ENCODE results near the gene TLE2. TPM values are rescaled to one million over a fixed set of nuclear protein-coding genes. Genes with fewer than 3 reads are reported as not detected.
A peak's percentile ranks its signal among the peaks of the same experiment; 100 is the strongest.

Gene TLE2
- total and polyA plus RNA-seq, 9 of the 15 experiments (the other 6 are each of a cell fraction or from before 2014, with no cell fraction given), result 0.35 to 13.1 (median 6.2) TPM

DNA sequence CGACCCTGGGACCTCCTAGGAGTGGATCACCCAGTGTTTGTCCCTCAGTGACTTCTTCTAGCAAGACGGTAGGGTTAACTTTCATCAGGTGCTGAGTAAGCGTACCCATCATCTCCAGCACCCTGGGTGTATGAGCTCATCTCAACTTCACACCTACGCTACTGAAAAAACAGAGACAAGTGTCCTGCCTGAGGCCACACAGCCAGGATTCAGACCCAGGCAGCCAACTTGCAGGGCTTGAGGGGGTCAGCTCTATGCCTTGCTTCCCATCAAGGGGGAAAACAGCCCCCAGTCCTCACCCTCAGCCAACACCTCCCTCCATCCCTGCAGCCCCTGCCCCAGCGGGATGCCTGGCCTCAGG, 4.6 kb downstream of the TLE2 start:
- intact Hi-C loops (cut with micrococcal nuclease) (no loop called here), in situ Hi-C loops (cut with MboI) (no loop called here)
- Histone ChIP-seq H3K4me3 (no peak overlapping the region), H2AFZ (ENCODE audit: low read depth, low read length) (no peak overlapping the region), H3K4me1 (replicated peaks in 1 of 2; ENCODE audit: control insufficient read depth in 2 of 2, insufficient read depth in 2 of 2, low read length in 2 of 2) (peaks cover 20 to 39% of the 10 kb centered on the region in 2 experiments), H3K36me3 (ENCODE audit: control insufficient read depth, insufficient read depth, low read length) (no peaks in the 10 kb centered on the region), H4K20me1 (replicated peaks; ENCODE audit: control insufficient read depth, insufficient read depth, low read length) (no peaks in the 10 kb centered on the region), H3K9ac (ENCODE audit: insufficient read depth in 1 of 2, low read depth in 2 of 2, low read length in 2 of 2) (peak overlapping the region in 1 of 2 experiments; percentile 72; a peak in 1 of 4 replicates), H3K27ac (ENCODE audit: extremely low read depth, low read depth, low read length) (no peak overlapping the region), H3K4me2 (ENCODE audit: insufficient read depth, low read length) (no peak overlapping the region), H3K9me3 (replicated peaks; ENCODE audit: control insufficient read depth, insufficient read depth, low read depth, low read length) (no peaks in the 10 kb centered on the region), H3K27me3 (ENCODE audit: control insufficient read depth in 2 of 2, insufficient read depth in 2 of 2, low read length in 2 of 2) (no peaks in the 10 kb centered on the region), H3K9me1 (ENCODE audit: control insufficient read depth, insufficient read depth, low read length) (no peaks in the 10 kb centered on the region), H3K79me2 (ENCODE audit: control insufficient read depth, insufficient read depth, low read length) (no peaks in the 10 kb centered on the region)
- POLR2A ChIA-PET, result interaction anchor here (0.6 to 1.2 kb wide), 3 partner anchors 11 to 77 kb away, joined by 3 to 4 read pairs (median 4); no protein-coding TSS in a partner anchor
- DNase-seq (ENCODE audit: extremely low read depth in 1 of 4, low spot score in 3 of 4), result peak in 1 of 4 experiments; percentile 13
- BruUV-seq (replicated peaks), result no TSS peak
- CTCF ChIA-PET (ENCODE audit: low intra/inter-chr PET ratio), result no interaction called here
- FAIRE-seq, result no peak
- no peak for ATAC-seq
- peak; percentile 62 for TF ChIP-seq ZFP36 (IDR thresholded peaks at IDR 0.05; ENCODE audit: low read depth, low read length, partially characterized antibody)
- no peak for TF ChIP-seq KAT7 (CRISPR knock-in tag; IDR thresholded peaks at IDR 0.05; ENCODE audit: borderline replicate concordance)
- TF ChIP-seq SMARCA5 (IDR thresholded peaks at IDR 0.05), result peak; percentile 47; the same call in 1 of the 2 replicates
- TF ChIP-seq POLR2H (tag; IDR thresholded peaks at IDR 0.05; ENCODE audit: low read depth), result no peak
- TF ChIP-seq SMAD2 (IDR thresholded peaks at IDR 0.05; ENCODE audit: low read depth, low read length), result no peak
- no peak for TF ChIP-seq ZNF766 (CRISPR knock-in tag; conservative IDR thresholded peaks at IDR 0.05)
- TF ChIP-seq EGR1 (conservative IDR thresholded peaks at IDR 0.05), result 0 out of 2 replicates have a peak, but pooled peaks have one; percentile 11
- peak; percentile 44 for TF ChIP-seq ZNF316 (IDR thresholded peaks at IDR 0.05)
- TF ChIP-seq, protein P1, sequence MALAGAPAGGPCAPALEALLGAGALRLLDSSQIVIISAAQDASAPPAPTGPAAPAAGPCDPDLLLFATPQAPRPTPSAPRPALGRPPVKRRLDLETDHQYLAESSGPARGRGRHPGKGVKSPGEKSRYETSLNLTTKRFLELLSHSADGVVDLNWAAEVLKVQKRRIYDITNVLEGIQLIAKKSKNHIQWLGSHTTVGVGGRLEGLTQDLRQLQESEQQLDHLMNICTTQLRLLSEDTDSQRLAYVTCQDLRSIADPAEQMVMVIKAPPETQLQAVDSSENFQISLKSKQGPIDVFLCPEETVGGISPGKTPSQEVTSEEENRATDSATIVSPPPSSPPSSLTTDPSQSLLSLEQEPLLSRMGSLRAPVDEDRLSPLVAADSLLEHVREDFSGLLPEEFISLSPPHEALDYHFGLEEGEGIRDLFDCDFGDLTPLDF (CRISPR knock-in tag; IDR thresholded peaks at IDR 0.05), result no peak
- no peak for TF ChIP-seq SMC3 (conservative IDR thresholded peaks at IDR 0.05; ENCODE audit: insufficient read depth, low read depth, low read length)
- no peak for TF ChIP-seq ETV6 (IDR thresholded peaks at IDR 0.05; ENCODE audit: borderline replicate concordance in 1 of 2, low read depth in 2 of 2, low read length in 1 of 2)
- TF ChIP-seq ETV6 (CRISPR knock-in tag; IDR thresholded peaks at IDR 0.05; ENCODE audit: borderline replicate concordance), result no peak
- TF ChIP-seq ZC3H8 (IDR thresholded peaks at IDR 0.05), result no peak
- no peak for TF ChIP-seq C11orf30 (IDR thresholded peaks at IDR 0.05; ENCODE audit: low read depth)
- TF ChIP-seq BCOR (IDR thresholded peaks at IDR 0.05), result peak; percentile 52; the same call in 1 of the 2 replicates
- peak; percentile 18; the same call in 1 of the 2 replicates for TF ChIP-seq MAFG (tag; conservative IDR thresholded peaks at IDR 0.05)
- WGBS (ENCODE audit: insufficient coverage, low coverage, missing lambda C conversion rate), result 43% methylated on average over 5 of the region's 5 CpGs
